Epidermal melanocyte (primary cell): ENCODE measurements around the gene SCAP.
"Not testable (repeated sequence)": the region's sequence is repeated elsewhere in the genome, so short reads cannot be mapped to it uniquely, and the experiment has no call there.

Experiments used
- DNase-seq: peaks from one replicate; pipeline ENCODE4 v3.0.0; 2011; ENCODE audit warnings: low spot score; ENCODE audit not compliant: insufficient read length

The SCAP gene

DNA sequence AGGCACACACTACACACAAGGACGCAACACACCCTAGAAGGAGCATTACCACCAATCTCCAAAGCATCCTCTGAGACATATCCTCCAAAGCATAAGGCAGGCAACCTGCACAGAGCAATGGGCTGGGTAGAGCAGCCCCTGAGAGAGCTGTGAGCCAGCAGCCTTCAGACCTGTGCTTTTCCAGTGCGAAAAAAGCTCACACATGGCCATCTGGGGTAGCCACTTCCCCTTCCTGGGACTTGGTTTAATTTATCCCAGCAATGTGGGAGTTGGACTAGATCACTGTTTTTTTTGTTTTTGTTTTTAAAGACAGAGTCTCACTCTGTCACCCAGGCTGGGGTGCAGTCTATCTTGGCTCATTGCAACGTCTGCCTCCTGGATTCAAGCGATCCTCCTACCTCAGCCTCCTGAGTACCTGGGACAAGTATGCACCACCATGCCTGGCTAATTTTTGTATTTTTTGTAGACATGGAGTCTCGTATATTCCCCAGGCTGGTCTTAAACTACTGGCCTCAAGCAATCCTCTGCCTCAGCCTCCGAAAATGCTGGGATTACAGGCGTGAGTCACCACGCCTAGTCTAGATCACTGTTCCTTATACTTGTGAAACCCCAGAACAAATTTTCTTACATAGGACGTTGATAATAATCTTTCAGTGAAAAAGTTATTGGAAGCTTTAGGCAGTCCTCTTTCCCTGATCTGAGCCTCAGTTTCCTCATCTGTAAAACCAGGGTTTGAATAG, 76.0 kb downstream of the SCAP start:
- DNase-seq: peak; percentile 1

- peak; percentile 1 for DNase-seq
Observed at GRCh38 chr3:47399016-47399415, 76.7 kb downstream of the SCAP start.

DNA sequence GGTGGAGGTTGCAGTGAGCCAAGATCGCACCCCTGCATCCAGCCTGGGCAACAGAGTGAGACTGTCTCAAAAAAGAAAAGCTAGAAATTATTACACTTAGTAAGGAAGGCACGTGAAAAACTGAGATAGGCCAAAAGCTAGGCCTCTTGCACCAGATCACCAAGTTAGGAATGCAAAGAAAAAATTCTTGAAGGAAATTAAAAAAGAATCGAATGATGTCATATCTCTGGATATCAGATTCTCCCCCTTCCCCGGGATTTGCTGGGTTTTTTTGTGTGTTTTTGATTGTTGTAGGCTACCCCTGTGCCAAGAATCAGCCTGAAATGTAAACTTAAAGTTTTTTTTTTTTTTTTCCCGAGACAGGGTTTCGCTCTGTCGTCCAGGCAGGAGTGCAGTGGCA, 77.5 kb downstream of the SCAP start:
- no peak for DNase-seq

- DNase-seq: peak; percentile 1
Observed at GRCh38 chr3:47394881-47395280, 80.9 kb downstream of the SCAP start.

- peak; percentile 11 for DNase-seq
Observed at GRCh38 chr3:47394140-47394870, 81.4 kb downstream of the SCAP start.

GRCh38 chr3:47392933-47393332, 82.8 kb downstream of the SCAP start:
- no peak for DNase-seq

DNA sequence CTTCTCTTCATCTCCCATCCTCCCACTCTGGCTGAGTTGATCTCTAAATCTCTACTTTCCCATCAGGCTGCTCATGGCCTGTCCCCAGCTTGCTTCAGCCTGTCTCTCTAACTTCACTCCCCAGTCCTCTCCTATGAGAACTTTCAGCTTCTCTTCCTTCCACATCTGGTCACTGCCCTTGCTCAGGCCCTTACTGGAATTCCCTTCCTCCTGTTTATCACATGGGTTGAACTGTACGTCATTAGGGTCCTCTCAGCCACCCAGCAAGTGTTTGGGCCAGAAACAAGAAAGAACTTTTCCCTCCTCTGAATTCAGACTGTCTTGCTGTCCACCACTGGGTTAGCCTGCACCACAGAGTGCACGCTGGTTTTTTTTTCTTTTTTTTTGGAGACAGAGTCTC, 89.9 kb downstream of the SCAP start:
- no peak for DNase-seq

- DNase-seq: no peak
Observed at GRCh38 chr3:47385007-47385406, 90.7 kb downstream of the SCAP start.

- no peak for DNase-seq
Observed at GRCh38 chr3:47384425-47384824, 91.3 kb downstream of the SCAP start.

- DNase-seq: peak; percentile 79
Observed at GRCh38 chr3:47381317-47382157, 94.2 kb downstream of the SCAP start.

DNA sequence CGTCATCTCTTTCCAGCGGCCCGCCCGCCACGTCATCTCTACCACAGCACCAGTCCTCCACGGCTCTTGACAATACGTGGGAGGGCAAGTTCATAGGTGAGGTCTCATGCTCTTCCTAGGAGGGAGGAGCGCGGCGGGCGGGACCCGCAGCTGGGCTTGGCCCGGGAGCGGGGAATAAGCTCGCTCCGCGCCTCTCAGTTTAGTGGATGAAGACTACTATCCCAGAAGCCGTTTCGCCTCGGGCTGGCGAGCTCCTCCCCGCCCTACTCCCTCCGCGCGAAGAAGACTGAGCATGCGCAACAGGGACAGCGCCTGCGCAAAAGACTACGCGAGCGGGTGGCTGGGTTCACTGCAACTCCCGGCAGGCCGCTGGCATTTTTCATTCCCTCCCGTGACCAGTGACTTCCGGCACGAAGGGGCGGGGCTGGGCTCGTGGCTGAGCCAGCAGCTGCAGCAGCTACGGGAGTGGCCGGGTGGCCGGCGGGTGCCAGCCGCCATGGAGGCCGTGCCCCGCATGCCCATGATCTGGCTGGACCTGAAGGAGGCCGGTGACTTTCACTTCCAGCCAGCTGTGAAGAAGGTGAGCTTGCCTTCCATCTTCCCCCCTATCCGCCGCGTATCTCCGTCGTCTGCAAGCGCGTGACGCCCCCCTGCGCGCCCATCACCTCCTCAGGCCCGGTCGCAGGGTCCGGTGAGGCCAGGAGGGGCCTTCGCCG, 95.0 kb downstream of the SCAP start, which contains the start of gene PTPN23:
TSS of gene PTPN23 (plus strand) at position 421 of the 716 bp plus-strand sequence. CDS start at position 497, 76 bp downstream.
- peak; percentile 95 for DNase-seq

DNA sequence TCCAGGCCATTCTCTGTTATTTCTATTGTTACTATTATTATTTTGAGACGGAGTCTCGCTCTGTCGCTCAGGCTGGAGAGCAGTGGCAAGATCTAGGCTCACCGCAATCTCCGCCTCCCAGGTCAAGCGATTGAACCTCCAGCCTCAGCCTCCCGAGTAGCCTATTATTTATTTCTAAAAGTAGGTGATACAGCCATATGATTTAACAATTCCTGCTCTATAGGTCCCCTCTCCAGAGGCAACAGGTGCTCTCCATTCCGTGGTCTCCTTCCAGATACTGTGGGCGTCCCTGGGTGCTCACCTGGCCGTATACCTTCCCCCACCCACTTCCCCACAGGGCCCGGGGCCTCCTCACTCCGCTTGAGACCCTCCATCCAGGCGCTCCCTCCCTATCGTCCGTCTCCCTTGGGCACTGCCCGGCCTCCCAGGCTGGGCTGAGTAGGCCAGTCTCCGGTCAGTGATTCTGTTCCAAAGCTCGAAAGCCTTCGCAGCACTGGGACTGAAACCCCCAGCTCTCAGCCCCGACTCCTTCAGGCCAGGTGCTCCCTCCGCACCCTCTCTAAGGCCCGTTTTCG, 95.6 kb downstream of the SCAP start:
- DNase-seq: no peak

- no peak for DNase-seq
Observed at GRCh38 chr3:47379411-47379899, 96.3 kb downstream of the SCAP start.

DNA sequence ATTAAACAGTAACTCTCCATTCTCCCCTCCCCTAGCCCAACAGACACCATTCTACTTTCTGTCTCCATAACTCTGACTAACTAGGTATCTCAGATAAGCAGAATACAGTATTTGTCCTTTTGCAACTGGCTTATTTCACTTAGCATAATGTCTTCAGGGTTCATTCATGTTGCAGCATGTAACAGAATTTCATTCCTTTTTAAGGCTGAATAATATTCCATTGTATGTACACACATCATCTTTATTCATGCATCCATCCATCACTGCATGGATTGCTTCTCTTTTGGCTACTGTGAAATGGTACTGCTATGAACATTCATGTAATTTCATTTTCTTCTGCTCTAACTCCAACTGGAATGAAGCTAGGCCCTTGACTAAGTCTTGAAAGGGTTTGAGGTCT, 96.9 kb downstream of the SCAP start:
- no peak for DNase-seq

DNA sequence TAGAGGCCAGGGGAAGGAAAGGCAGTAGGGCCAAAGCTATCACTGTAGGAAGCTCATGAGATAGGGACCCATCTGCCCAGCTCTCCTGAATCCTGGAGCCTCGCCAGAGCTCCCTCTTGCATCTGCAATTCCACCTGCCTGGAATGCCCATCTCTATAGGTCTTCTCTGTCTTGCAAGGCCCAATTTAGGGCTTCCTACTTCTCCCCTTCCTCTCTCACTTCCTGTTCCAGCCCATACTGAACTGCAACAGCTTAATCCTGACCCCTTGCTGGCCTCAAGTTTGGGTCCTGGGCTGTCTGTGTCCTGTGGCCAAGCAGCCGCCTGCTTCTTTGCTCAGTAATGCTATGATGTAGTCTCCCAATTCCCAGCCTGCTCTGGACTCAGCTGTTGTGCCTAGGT, 98.6 kb downstream of the SCAP start:
- DNase-seq: no peak

GRCh38 chr3:47376393-47376792, 99.3 kb downstream of the SCAP start:
- DNase-seq: no peak

GRCh38 chr3:47374587-47374986, 101.2 kb downstream of the SCAP start:
- DNase-seq: no peak

DNA sequence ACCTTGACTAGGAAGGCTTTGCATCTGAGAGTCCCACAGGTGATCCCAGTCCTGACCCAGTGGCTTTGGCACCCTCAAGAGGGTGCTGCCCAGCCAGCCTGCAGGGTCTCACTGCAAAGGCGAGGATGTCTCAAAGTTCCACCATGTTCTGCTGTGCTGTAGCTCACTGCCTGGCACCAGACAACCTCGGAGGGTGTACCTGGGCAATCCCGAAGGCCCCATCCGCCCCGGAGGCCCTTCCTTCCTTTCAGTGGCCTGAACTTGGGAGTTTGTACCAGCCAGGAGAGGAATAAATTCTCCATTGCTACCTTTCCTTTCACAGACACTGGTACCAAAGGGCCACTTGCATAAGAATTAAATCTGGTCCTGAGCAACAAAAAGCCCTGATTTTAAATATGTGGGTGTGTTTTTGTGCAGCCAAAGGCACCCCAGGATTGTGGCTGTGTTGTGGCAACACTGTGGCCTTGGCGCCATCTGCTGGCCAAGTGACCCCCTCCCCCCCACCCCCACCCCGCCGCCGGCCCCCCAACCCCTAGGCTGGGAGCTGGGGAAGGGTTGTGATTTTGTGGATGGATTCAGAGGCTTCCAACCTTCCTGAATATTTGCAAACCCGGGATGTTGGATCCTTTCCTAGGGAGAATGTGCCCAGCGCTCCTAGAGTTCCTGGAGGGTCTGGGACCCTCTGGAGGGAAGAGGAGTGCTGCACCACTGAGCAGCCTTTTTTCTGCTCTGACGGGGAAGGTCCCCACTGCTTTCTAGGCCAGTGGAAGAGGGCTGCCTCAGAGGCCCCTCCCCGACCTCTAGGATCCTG, 104.6 kb downstream of the SCAP start:
- DNase-seq: no peak

DNA sequence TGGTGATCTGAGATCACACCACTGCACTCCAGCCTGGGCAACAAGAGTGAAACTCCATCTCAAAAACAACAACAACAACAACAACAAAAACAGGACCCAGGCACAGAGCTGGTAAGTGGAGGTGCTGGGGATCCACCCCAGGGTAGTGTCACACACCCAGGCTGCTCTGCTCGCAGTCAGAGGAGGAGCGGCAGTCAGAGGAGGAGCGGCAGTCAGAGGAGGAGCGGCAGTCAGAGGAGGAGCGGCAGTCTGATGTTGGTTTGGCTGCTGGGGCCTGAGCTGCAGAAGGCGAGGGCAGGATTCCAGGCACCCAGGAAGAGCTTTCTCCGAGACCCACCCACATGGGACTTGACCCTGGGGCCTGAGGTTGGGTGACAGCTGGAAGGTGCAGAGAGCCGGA, 105.7 kb downstream of the SCAP start:
- not testable (repeated sequence) for DNase-seq

DNA sequence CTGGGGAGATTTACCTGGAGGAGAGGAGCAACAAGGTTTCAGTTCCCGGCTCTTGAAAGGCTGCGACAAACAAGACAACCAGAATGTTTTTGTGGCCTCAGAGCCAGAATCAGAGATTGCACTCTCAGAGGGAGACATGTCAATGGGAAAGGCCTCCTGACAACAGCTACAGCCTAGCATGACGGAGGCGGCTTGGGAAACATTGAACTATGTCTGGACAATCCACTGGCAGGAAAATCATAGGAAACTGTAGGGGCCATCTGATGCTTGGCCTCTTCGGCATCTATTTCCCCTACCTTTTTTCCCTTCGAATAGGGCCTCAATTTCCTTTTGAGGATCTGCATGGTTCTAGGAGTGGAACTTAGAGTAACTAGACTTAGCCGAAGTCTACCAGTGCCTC, 108.1 kb downstream of the SCAP start:
- DNase-seq: no peak
